Aorta (tissue), 5 donors: ENCODE results near the gene CLIP3. TPM values are rescaled to one million over a fixed set of nuclear protein-coding genes. Genes with fewer than 3 reads are reported as not detected.
A peak's percentile ranks its signal among the peaks of the same experiment; 100 is the strongest.
"Not testable (repeated sequence)": the region's sequence is repeated elsewhere in the genome, so short reads cannot be mapped to it uniquely, and the experiment has no call there.

ENCODE experiments used
- ATAC-seq: fragments of 200-7000 bp; cut with Tn5 transposase; one replicate; pipeline ENCODE4 v1.9.1; 2022; ENCODE audit warnings: moderate library complexity; ENCODE audit not compliant: low FRiP score
- DNase-seq, 2 donors: peaks; one replicate each; pipeline ENCODE4 v3.0.0-alpha.2; 2020
- H3K27ac ChIP-seq, 2 donors: one replicate each; pipeline ENCODE4 v1.5.1; 2013; ENCODE audit warnings: low read length in 2 of 2, mild to moderate bottlenecking in 2 of 2, moderate library complexity in 2 of 2, control low read depth in 1 of 2, inconsistent platforms in 1 of 2, low read depth in 1 of 2
- H3K27me3 ChIP-seq, 2 donors: one replicate each; pipeline ENCODE4 v1.6.1; 2013; ENCODE audit warnings: control low read depth in 1 of 2, low read length in 1 of 2, mild to moderate bottlenecking in 1 of 2, moderate library complexity in 1 of 2; ENCODE audit not compliant: insufficient read depth in 2 of 2, control insufficient read depth in 1 of 2
- H3K36me3 ChIP-seq, 2 donors: one replicate each; pipeline ENCODE4 v1.6.1; 2013; ENCODE audit warnings: control low read depth in 1 of 2, low read length in 1 of 2, mild to moderate bottlenecking in 1 of 2; ENCODE audit not compliant: insufficient read depth in 2 of 2, control insufficient read depth in 1 of 2
- H3K4me1 ChIP-seq, 2 donors: one replicate each; pipeline ENCODE4 v1.6.1; 2013; ENCODE audit warnings: low read length in 2 of 2, control low read depth in 1 of 2, mild to moderate bottlenecking in 1 of 2, moderate library complexity in 1 of 2; ENCODE audit not compliant: insufficient read depth in 2 of 2, control insufficient read depth in 1 of 2
- H3K4me3 ChIP-seq, 2 donors: one replicate each; pipeline ENCODE4 v1.5.1; 2013; ENCODE audit warnings: low read length in 2 of 2, control low read depth in 1 of 2, mild to moderate bottlenecking in 1 of 2
- H3K9me3 ChIP-seq: one replicate; pipeline ENCODE4 v1.6.1; 2013; ENCODE audit warnings: mild to moderate bottlenecking, low read length; ENCODE audit not compliant: control insufficient read depth
- WGBS, 2 donors: extraction: QIAGEN DNeasy Blood & Tissue Kit; methylation state at CpG; one replicate each; pipeline ENCODE4 v1.1.7; 2013; 5-methylcytosine and 5-hydroxymethylcytosine counted together
- intact Hi-C, 2 donors: fragments of 100-400 bp; cut with DNase I; formaldehyde crosslinking; loops; one replicate each; pipeline versions ENCODE4 v1.14.2 to v1.15.0; 2022
- polyA plus RNA-seq, 2 donors: library from polyadenylated mRNA; stranded (reverse); fragments of 200-250 nt; gene quantifications; one replicate each; pipeline ENCODE4 v1.2.3, GENCODE V29; 2013
- total RNA-seq, 2 donors: library from RNA; stranded (reverse); fragmentation: NEBNext Ultra II Directional; extraction: Animal tissue kit (Norgen Biotek cat#: 25700); gene quantifications; one replicate each; pipeline ENCODE4 v1.2.1, GENCODE V29; 2021
- donor health status: healthy with polysubstance abuse.
- donor health status: Bipolar disorder and iron deficiency.
- donor health status: DM: no; HTN: no; CAD: no.
- donor health status: DM: no; HTN: no; CAD: no.
- donor health status: DM: yes; HTN: yes; CAD: no.

Gene CLIP3
- total and polyA plus RNA-seq, 4 donors: 8.9 to 37.1 (median 28.7) TPM

- H3K4me3 ChIP-seq: no peak overlapping the region
- no peaks in the 10 kb centered on the region for H3K27me3 ChIP-seq
- 79 to 80% methylated on average over 10 of the region's 10 CpGs for WGBS, 2 donors
- no peaks in the 10 kb centered on the region for H3K4me1 ChIP-seq
- DNase-seq (no peak), ATAC-seq (no peak)
- no peaks in the 10 kb centered on the region for H3K36me3 ChIP-seq
- intact Hi-C loops: loop anchor here in 1 of 2 donors (5.0 kb wide), 1 partner anchor 61 kb away; the partner anchor contains the start of genes THAP8 and WDR62
- no peak overlapping the region for H3K27ac ChIP-seq
- H3K9me3 ChIP-seq: no peaks in the 10 kb centered on the region
These were observed 41.6 kb downstream of the CLIP3 start for GRCh38 chr19:35990771-35991730.

GRCh38 chr19:35990156-35990555 lies 42.5 kb downstream of the CLIP3 start:
- 91 to 92% methylated on average over 4 of the region's 4 CpGs for WGBS, 2 donors
- no peak for ATAC-seq
- no peaks in the 10 kb centered on the region for H3K27me3 ChIP-seq
- no peaks in the 10 kb centered on the region for H3K36me3 ChIP-seq
- no peaks in the 10 kb centered on the region for H3K4me1 ChIP-seq
- no peak overlapping the region for H3K27ac ChIP-seq
- H3K9me3 ChIP-seq: no peaks in the 10 kb centered on the region
- no peak for DNase-seq
- H3K4me3 ChIP-seq: no peak overlapping the region
- intact Hi-C loops: loop anchor here in 1 of 2 donors (5.0 kb wide), 1 partner anchor 62 kb away; the partner anchor contains the start of genes THAP8 and WDR62

DNA sequence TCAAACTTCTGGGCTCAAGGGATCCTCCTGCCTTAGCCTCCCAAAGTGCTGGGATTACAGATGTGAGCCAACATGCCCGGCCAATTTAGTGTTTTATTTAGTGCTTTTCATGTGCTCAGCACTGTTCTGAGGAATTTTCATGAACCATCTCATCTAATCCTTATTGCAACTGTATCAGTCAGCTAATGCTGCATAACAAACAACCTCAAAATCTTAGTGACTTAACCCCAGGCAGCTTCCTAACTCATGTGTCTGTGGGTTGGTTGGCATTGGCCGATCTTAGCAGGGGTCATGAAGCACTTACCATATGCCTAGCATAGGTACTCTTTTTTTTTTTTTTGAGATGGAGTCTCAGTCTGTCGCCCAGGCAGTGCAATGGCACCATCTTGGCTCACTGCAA lies 43.8 kb downstream of the CLIP3 start:
- DNase-seq (no peak), ATAC-seq (no peak)
- intact Hi-C loops: no loop called here
- H3K4me3 ChIP-seq: no peak overlapping the region
- H3K36me3 ChIP-seq: no peaks in the 10 kb centered on the region
- no peak overlapping the region for H3K27ac ChIP-seq
- no peaks in the 10 kb centered on the region for H3K4me1 ChIP-seq
- WGBS, 2 donors: 82 to 88% methylated on average over 3 of the region's 3 CpGs
- H3K9me3 ChIP-seq: no peaks in the 10 kb centered on the region
- no peaks in the 10 kb centered on the region for H3K27me3 ChIP-seq

DNA sequence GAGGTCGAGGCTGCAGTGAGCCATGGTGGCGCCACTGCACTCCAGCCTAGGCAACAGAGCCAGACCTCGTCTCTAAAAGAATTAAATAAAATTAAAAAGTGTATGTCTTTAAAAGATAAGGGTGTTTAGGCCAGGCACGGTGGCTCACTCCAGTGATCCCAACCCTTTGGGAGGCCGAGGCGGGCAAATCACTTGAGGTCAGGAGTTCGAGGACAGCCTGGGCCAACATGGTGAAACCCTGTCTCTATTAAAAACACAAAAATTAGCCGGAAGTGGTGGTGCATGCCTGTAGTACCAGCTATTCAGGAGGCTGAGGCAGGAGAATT lies 45.1 kb downstream of the CLIP3 start:
- intact Hi-C loops: no loop called here
- H3K27ac ChIP-seq: no peak overlapping the region
- 32 to 36% methylated on average over 8 of the region's 8 CpGs for WGBS, 2 donors
- no peak for DNase-seq
- H3K36me3 ChIP-seq: no peaks in the 10 kb centered on the region
- no peaks in the 10 kb centered on the region for H3K4me1 ChIP-seq
- H3K27me3 ChIP-seq: no peaks in the 10 kb centered on the region
- H3K9me3 ChIP-seq: no peaks in the 10 kb centered on the region
- no peak for ATAC-seq
- H3K4me3 ChIP-seq: no peak overlapping the region

GRCh38 chr19:35986664-35987570 lies 45.8 kb downstream of the CLIP3 start:
- ATAC-seq (peak; percentile 7), DNase-seq (peak in 1 of 2 donors; percentile 77)
- Histone ChIP-seq H3K4me1 (no peaks in the 10 kb centered on the region), H3K27ac (no peak overlapping the region), H3K9me3 (no peaks in the 10 kb centered on the region), H3K4me3 (no peak overlapping the region), H3K27me3 (no peaks in the 10 kb centered on the region), H3K36me3 (no peaks in the 10 kb centered on the region)
- intact Hi-C loops: no loop called here
- 8% methylated on average over 54 of the region's 54 CpGs for WGBS, 2 donors

- no peaks in the 10 kb centered on the region for H3K9me3 ChIP-seq
- DNase-seq (no peak), ATAC-seq (no peak)
- no peaks in the 10 kb centered on the region for H3K36me3 ChIP-seq
- H3K27ac ChIP-seq: no peak overlapping the region
- no peaks in the 10 kb centered on the region for H3K27me3 ChIP-seq
- H3K4me3 ChIP-seq: no peak overlapping the region
- no peaks in the 10 kb centered on the region for H3K4me1 ChIP-seq
- intact Hi-C loops: no loop called here
- 89 to 90% methylated on average over 5 of the region's 5 CpGs for WGBS, 2 donors
These were observed 46.6 kb downstream of the CLIP3 start for GRCh38 chr19:35986111-35986510.

GRCh38 chr19:35983177-35983576 lies 49.5 kb downstream of the CLIP3 start:
- no peak for ATAC-seq
- intact Hi-C loops: no loop called here
- H3K36me3 ChIP-seq: no peaks in the 10 kb centered on the region
- H3K4me3 ChIP-seq: no peak overlapping the region
- no peaks in the 10 kb centered on the region for H3K9me3 ChIP-seq
- 80 to 82% methylated on average over 7 to 8 of the region's 8 CpGs for WGBS, 2 donors
- no peaks in the 10 kb centered on the region for H3K4me1 ChIP-seq
- DNase-seq: no peak
- H3K27ac ChIP-seq: no peak overlapping the region
- no peaks in the 10 kb centered on the region for H3K27me3 ChIP-seq

DNA sequence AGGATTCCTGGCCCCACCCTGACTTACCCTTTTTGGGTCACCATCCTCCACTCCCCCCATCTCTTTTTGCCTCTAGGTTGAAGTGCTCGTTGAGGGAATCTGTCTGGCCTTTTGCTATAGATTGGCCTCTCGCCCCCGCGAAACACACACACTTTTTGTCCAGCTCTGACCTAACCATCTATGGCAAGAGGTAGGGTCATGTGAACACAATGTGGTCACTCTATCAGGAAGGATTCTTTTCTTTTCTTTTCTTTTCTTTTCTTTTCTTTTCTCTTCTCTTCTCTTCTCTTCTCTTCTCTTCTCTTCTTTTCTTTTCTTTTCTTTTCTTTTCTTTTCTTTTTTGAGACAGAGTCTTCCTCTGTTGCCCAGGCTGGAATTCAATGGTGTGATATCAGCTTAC lies 51.7 kb downstream of the CLIP3 start:
- H3K4me3 ChIP-seq, H3K4me1 ChIP-seq, H3K9me3 ChIP-seq, H3K27me3 ChIP-seq, intact Hi-C loops, H3K27ac ChIP-seq, ATAC-seq, H3K36me3 ChIP-seq, DNase-seq: not testable (repeated sequence)
- 77 to 86% methylated on average over 4 of the region's 4 CpGs for WGBS, 2 donors
